GM12878 (cell line): ENCODE data around the gene TRPC5OS. TPM values are rescaled to one million over a fixed set of nuclear protein-coding genes. Genes with fewer than 3 reads are reported as not detected.

Source experiments
- ATAC-seq: fragments of 200-7000 bp; cut with Tn5 transposase; 3 replicates; pipeline ENCODE4 v1.9.1; 2020; ENCODE audit warnings: mild to moderate bottlenecking, moderate library complexity
- BruUV-seq: library from RNA; stranded (reverse); fragments of 400-500 nt; replicated peaks from 2 replicates; lab custom pipeline; 2021; lab: Mats Ljungman, UMichigan
- CTCF ChIA-PET: fragments of 300-600 bp; sonication (Branson Sonifier 250); formaldehyde crosslinking; extraction: SDS; loops from one replicate; lab custom pipeline; 2021; ENCODE audit warnings: inconsistent platforms; lab: Yijun Ruan, JAX
- POLR2A ChIA-PET: fragments of 350-600 bp; formaldehyde crosslinking; extraction: SDS; loops from one replicate; lab custom pipeline; 2021; ENCODE audit warnings: inconsistent platforms; lab: Charles Lee
- RAD21 ChIA-PET: fragments of 300-600 bp; sonication (Branson Sonifier 250); formaldehyde crosslinking; loops from one replicate; lab custom pipeline; 2023; ENCODE audit warnings: antibody characterized with exemption; ENCODE audit not compliant: unreplicated experiment; lab: Charles Lee
- SMC1A ChIA-PET: fragments of 300-600 bp; sonication (Branson Sonifier 250); formaldehyde crosslinking; loops from one replicate; lab custom pipeline; 2023; ENCODE audit not compliant: unreplicated experiment, uncharacterized antibody; lab: Charles Lee
- DNase-seq: peaks from one replicate; pipeline ENCODE4 v3.0.0-alpha.2; 2011; ENCODE audit warnings: low read depth, low spot score
- FAIRE-seq: peaks from 3 replicates; lab custom pipeline; 2011; peaks lifted over from hg19 to GRCh38; lab: Jason Lieb, UNC
- H2AFZ ChIP-seq: 2 replicates; pipeline ENCODE4 v1.6.0; 2011; ENCODE audit warnings: low read depth, low read length, control low read depth; ENCODE audit not compliant: control insufficient read depth
- H3K27ac ChIP-seq: 2 replicates; pipeline ENCODE4 v1.5.1; 2011; ENCODE audit warnings: control low read depth; ENCODE audit not compliant: control insufficient read depth, insufficient read depth
- H3K27me3 ChIP-seq, 2 experiments: replicated peaks in 1 of 2; 2 replicates each; pipeline versions ENCODE4 v1.6.0 to v1.6.1; 2011; ENCODE audit warnings: low read length in 1 of 2; ENCODE audit not compliant: control insufficient read depth in 2 of 2, insufficient read depth in 2 of 2
- H3K36me3 ChIP-seq, 2 experiments: 2 replicates each; pipeline ENCODE4 v1.5.1; 2011; ENCODE audit warnings: low read length in 1 of 2; ENCODE audit not compliant: control insufficient read depth in 2 of 2, insufficient read depth in 2 of 2
- H3K4me1 ChIP-seq: 2 replicates; pipeline ENCODE4 v1.6.1; 2011; ENCODE audit warnings: mild to moderate bottlenecking, low read length, moderate library complexity, mixed read lengths; ENCODE audit not compliant: control insufficient read depth, insufficient read depth
- H3K4me2 ChIP-seq: 2 replicates; pipeline ENCODE4 v1.6.0; 2011; ENCODE audit warnings: control low read depth; ENCODE audit not compliant: control insufficient read depth, insufficient read depth
- H3K4me3 ChIP-seq: fragments of 200-600 bp; sonication (generic); 2 replicates; pipeline ENCODE4 v1.5.1; 2016
- H3K79me2 ChIP-seq: 2 replicates; pipeline ENCODE4 v1.6.0; 2011; ENCODE audit warnings: low read length; ENCODE audit not compliant: control insufficient read depth, insufficient read depth
- H3K9ac ChIP-seq: 2 replicates; pipeline ENCODE4 v1.8.0; 2011; ENCODE audit warnings: low read length, control low read depth, mixed read lengths; ENCODE audit not compliant: control insufficient read depth, insufficient read depth
- H3K9me3 ChIP-seq: replicated peaks from 3 replicates; pipeline ENCODE4 v1.5.1; 2011; ENCODE audit warnings: mild to moderate bottlenecking, low read length; ENCODE audit not compliant: control insufficient read depth, insufficient read depth
- H4K20me1 ChIP-seq: 2 replicates; pipeline ENCODE4 v1.6.0; 2011; ENCODE audit not compliant: control insufficient read depth, insufficient read depth
- ASH2L ChIP-seq: fragments of 300-600, 200-600 bp; sonication (generic); IDR thresholded peaks from 2 replicates; pipeline ENCODE4 v1.6.1; 2017; ENCODE audit warnings: low read depth, mild to moderate bottlenecking, borderline replicate concordance
- BMI1 ChIP-seq: fragments of 450-650 bp; IDR thresholded peaks from 2 replicates; pipeline ENCODE4 v1.6.1; 2016; ENCODE audit warnings: mild to moderate bottlenecking, moderate library complexity, borderline replicate concordance
- BRCA1 ChIP-seq: IDR thresholded peaks from 2 replicates; pipeline ENCODE4 v1.6.1; 2011; ENCODE audit warnings: low read depth, low read length, improper control_type of control experiment
- CBX3 ChIP-seq: fragments of 200-600 bp; sonication (generic); IDR thresholded peaks from 2 replicates; pipeline ENCODE4 v1.6.1; 2016; ENCODE audit warnings: low read depth, borderline replicate concordance
- CHD2 ChIP-seq: IDR thresholded peaks from 2 replicates; pipeline ENCODE4 v1.6.1; 2011; ENCODE audit warnings: low read depth, low read length, improper control_type of control experiment, borderline replicate concordance
- IKZF2 ChIP-seq, 2 experiments: fragments of 450-650 bp; IDR thresholded peaks; 2 replicates each; pipeline ENCODE4 v1.6.1; 2017; ENCODE audit warnings: mild to moderate bottlenecking in 2 of 2, moderate library complexity in 2 of 2
- PBX3 ChIP-seq: IDR thresholded peaks from 2 replicates; pipeline ENCODE4 v1.6.1; 2011; ENCODE audit warnings: mild to moderate bottlenecking, low read depth, low read length, moderate library complexity; ENCODE audit not compliant: insufficient replicate concordance
- RUNX3 ChIP-seq: IDR thresholded peaks from 2 replicates; pipeline ENCODE4 v1.6.1; 2012; ENCODE audit warnings: low read length, inconsistent platforms
- SKIL ChIP-seq: fragments of 450-650 bp; IDR thresholded peaks from 2 replicates; pipeline ENCODE4 v1.6.1; 2017; ENCODE audit warnings: mild to moderate bottlenecking, low read depth, inconsistent platforms; ENCODE audit not compliant: poor library complexity, severe bottlenecking
- SMAD5 ChIP-seq: IDR thresholded peaks from 2 replicates; pipeline ENCODE4 v1.6.1; 2016; ENCODE audit warnings: antibody characterized with exemption, low read depth
- STAT1 ChIP-seq: fragments of 450-650 bp; conservative IDR thresholded peaks from 2 replicates; pipeline ENCODE4 v1.6.1; 2014; ENCODE audit warnings: antibody characterized with exemption, mild to moderate bottlenecking
- STAT3 ChIP-seq: IDR thresholded peaks from 2 replicates; pipeline ENCODE4 v1.6.1; 2011; ENCODE audit warnings: low read depth, low read length, improper control_type of control experiment
- TCF7 ChIP-seq: IDR thresholded peaks from 2 replicates; pipeline ENCODE4 v1.6.1; 2014; ENCODE audit warnings: antibody characterized with exemption, borderline replicate concordance
- ZNF274 ChIP-seq: IDR thresholded peaks from one replicate; pipeline ENCODE4 v1.8.0; 2011; ENCODE audit not compliant: insufficient read length, insufficient read depth
- WGBS: methylation state at CpG from one replicate; pipeline ENCODE4 v1.1.6; 2016; ENCODE audit warnings: low lambda C conversion rate; ENCODE audit not compliant: insufficient replicate concordance, insufficient coverage; ENCODE audit errors: missing lambda C conversion rate; 5-methylcytosine and 5-hydroxymethylcytosine counted together
- in situ Hi-C: fragments of 300-500 bp; cut with MboI; formaldehyde crosslinking; loops from 9 replicates; pipeline ENCODE4 v1.14.3; 2018; ENCODE audit warnings: mixed read lengths
- intact Hi-C: fragments of 100-400 bp; cut with micrococcal nuclease; formaldehyde crosslinking; loops from one replicate; pipeline ENCODE4 v1.14.2; 2022; ENCODE audit not compliant: unreplicated experiment
- polyA plus RNA-seq, 11 experiments: library from polyadenylated mRNA; depleted of rRNA in 4 of 11; unstranded in 6 of 11; stranded (reverse) in 5 of 11; fragments of >200 nt; fragmentation: Nextera tagmentation in 4 of 11; fragmentation: Illumina TruSeq in 1 of 11; extraction: Ambion mirVana in 4 of 11; extraction: Trizol in 1 of 11; gene quantifications; 1 replicate in 1 of 11; 2 replicates in 10 of 11; pipeline versions ENCODE4 v1.2.1 to v1.2.3, GENCODE V29; 2011 to 2016; ENCODE audit warnings: inconsistent platforms in 2 of 11, missing spikeins in 2 of 11, low read depth in 1 of 11
- total RNA-seq, 4 experiments: library from RNA; depleted of rRNA in 3 of 4; stranded (reverse); fragments of >200 nt in 3 of 4; fragmentation: Illumina TruSeq in 1 of 4; extraction: Trizol in 1 of 4; gene quantifications; 2 replicates each; pipeline versions ENCODE4 v1.2.1 to v1.2.3, GENCODE V29; 2013 to 2021
- TF ChIP-seq, protein P1 (sequence below): IDR thresholded peaks from 2 replicates; pipeline ENCODE4 v1.6.1; 2012; ENCODE audit warnings: improper control_type of control experiment, low read depth, low read length; ENCODE audit not compliant: insufficient replicate concordance

TRPC5OS gene
- total and polyA plus RNA-seq, 10 of the 15 experiments (the other 5 are each of a cell fraction or from before 2014, with no cell fraction given): 0.06 to 0.40 (median 0.10) TPM; not detected in 4

DNA sequence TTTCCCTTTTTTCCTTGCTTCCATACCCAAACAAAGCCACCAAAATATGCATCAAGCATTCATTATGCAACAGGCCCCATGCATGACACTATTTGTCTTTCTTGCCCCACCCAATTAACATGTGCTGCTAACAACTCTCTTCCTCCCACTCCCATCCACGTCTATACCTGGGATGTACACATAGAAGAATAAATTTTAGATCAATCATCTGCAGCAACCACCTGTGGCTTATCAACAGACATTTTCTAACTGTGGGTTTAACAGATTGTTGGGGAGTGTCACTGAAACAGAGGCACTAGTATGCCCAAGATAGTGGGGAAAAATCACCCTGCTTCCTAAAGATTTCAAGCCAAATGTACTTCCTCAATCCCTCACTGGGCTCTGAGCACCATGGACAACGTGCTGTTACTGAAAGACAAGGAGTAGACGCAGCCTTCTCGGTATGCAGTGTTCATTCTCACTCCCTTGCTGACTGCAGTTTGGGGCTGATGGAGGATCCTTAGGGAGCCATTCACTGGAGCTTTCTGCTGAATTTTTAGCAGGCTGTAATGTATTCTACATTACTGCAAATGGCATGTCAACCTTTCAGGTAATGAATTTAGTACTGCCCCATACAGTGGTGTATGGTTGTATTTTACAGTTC, 28.4 kb upstream of the TRPC5OS start:
- ChIA-PET SMC1A (no interaction called here), POLR2A (no interaction called here), CTCF (no interaction called here), RAD21 (no interaction called here)
- Histone ChIP-seq H4K20me1 (no peaks in the 10 kb centered on the region), H3K4me1 (no peaks in the 10 kb centered on the region), H2AFZ (no peak overlapping the region), H3K4me2 (no peak overlapping the region), H3K9me3 (no peaks in the 10 kb centered on the region), H3K27ac (no peak overlapping the region), H3K36me3 (no peaks in the 10 kb centered on the region), H3K9ac (no peak overlapping the region), H3K4me3 (no peak overlapping the region), H3K79me2 (no peaks in the 10 kb centered on the region), H3K27me3 (no peaks in the 10 kb centered on the region)
- ATAC-seq (no peak), FAIRE-seq (no peak), DNase-seq (no peak)
- intact Hi-C loops (no loop called here), in situ Hi-C loops (no loop called here)
- WGBS: 40% methylated on average over 4 of the region's 4 CpGs
- BruUV-seq: no TSS peak
- TF ChIP-seq PBX3 (no peak), TCF7 (no peak), SMAD5 (no peak), BMI1 (no peak), CBX3 (no peak), CHD2 (no peak), STAT1 (no peak), RUNX3 (no peak), SKIL (no peak), STAT3 (no peak), IKZF2 (IDR thresholded peaks at IDR 0.05) (no peak), BRCA1 (no peak), ASH2L (no peak), ZNF274 (no peak)
- TF ChIP-seq, protein P1, sequence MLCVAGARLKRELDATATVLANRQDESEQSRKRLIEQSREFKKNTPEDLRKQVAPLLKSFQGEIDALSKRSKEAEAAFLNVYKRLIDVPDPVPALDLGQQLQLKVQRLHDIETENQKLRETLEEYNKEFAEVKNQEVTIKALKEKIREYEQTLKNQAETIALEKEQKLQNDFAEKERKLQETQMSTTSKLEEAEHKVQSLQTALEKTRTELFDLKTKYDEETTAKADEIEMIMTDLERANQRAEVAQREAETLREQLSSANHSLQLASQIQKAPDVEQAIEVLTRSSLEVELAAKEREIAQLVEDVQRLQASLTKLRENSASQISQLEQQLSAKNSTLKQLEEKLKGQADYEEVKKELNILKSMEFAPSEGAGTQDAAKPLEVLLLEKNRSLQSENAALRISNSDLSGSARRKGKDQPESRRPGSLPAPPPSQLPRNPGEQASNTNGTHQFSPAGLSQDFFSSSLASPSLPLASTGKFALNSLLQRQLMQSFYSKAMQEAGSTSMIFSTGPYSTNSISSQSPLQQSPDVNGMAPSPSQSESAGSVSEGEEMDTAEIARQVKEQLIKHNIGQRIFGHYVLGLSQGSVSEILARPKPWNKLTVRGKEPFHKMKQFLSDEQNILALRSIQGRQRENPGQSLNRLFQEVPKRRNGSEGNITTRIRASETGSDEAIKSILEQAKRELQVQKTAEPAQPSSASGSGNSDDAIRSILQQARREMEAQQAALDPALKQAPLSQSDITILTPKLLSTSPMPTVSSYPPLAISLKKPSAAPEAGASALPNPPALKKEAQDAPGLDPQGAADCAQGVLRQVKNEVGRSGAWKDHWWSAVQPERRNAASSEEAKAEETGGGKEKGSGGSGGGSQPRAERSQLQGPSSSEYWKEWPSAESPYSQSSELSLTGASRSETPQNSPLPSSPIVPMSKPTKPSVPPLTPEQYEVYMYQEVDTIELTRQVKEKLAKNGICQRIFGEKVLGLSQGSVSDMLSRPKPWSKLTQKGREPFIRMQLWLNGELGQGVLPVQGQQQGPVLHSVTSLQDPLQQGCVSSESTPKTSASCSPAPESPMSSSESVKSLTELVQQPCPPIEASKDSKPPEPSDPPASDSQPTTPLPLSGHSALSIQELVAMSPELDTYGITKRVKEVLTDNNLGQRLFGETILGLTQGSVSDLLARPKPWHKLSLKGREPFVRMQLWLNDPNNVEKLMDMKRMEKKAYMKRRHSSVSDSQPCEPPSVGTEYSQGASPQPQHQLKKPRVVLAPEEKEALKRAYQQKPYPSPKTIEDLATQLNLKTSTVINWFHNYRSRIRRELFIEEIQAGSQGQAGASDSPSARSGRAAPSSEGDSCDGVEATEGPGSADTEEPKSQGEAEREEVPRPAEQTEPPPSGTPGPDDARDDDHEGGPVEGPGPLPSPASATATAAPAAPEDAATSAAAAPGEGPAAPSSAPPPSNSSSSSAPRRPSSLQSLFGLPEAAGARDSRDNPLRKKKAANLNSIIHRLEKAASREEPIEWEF: no peak
